Testis (tissue), 3 donors: ENCODE results near the gene ZNF334. TPM values are rescaled to one million over a fixed set of nuclear protein-coding genes. Genes with fewer than 3 reads are reported as not detected.

Experiments
- DNase-seq: peaks from one replicate; pipeline ENCODE4 v3.0.0-alpha.2; 2019
- H3K27ac ChIP-seq, 2 donors: fragments of 200-600 bp; sonication (generic); one replicate each; pipeline ENCODE4 v1.5.1; 2019
- H3K27me3 ChIP-seq: fragments of 200-600 bp; sonication (generic); one replicate; pipeline ENCODE4 v1.5.1; 2019
- H3K36me3 ChIP-seq: fragments of 200-600 bp; sonication (generic); one replicate; pipeline ENCODE4 v1.5.1; 2017; ENCODE audit warnings: low read depth; ENCODE audit errors: missing control alignments
- H3K4me1 ChIP-seq: fragments of 200-600 bp; sonication (generic); one replicate; pipeline ENCODE4 v1.5.1; 2019
- H3K4me3 ChIP-seq, 2 donors: fragments of 200-600 bp; sonication (generic); one replicate each; pipeline ENCODE4 v1.5.1; 2017 to 2019
- H3K9me3 ChIP-seq: fragments of 200-600 bp; sonication (generic); one replicate; pipeline ENCODE4 v1.5.1; 2017
- POLR2A ChIP-seq: fragments of 450-650 bp; IDR thresholded peaks from one replicate; pipeline ENCODE4 v1.6.1; 2017; ENCODE audit warnings: antibody characterized with exemption, mild to moderate bottlenecking, moderate library complexity
- WGBS, 2 donors: methylation state at CpG; one replicate each; pipeline ENCODE4 v1.1.5; 2018; 5-methylcytosine and 5-hydroxymethylcytosine counted together
- intact Hi-C: fragments of 100-400 bp; cut with DNase I; formaldehyde crosslinking; loops from one replicate; pipeline ENCODE4 v1.15.1; 2023; ENCODE audit warnings: low total_unique reads
- polyA plus RNA-seq: library from polyadenylated mRNA; stranded (reverse); fragments of 350-450 nt; fragmentation: Illumina TruSeq; extraction: RNeasy Lipid Tissue Mini Kit (QIAGEN cat#74804); gene quantifications from one replicate; pipeline ENCODE4 v1.2.3, GENCODE V29; 2014; ENCODE audit warnings: low read depth, low replicate concordance; ENCODE audit not compliant: insufficient read depth
- total RNA-seq, 2 donors: library from RNA; depleted of rRNA; stranded (reverse); fragments of >200 nt; gene quantifications; one replicate each; pipeline ENCODE4 v1.2.3, GENCODE V29; 2016
- TF ChIP-seq, protein P1 (sequence below), 3 experiments: fragments of 450-650 bp in 2 of 3; fragments of 200-600 bp in 1 of 3; sonication (generic) in 1 of 3; IDR thresholded peaks; one replicate each; pipeline ENCODE4 v1.5.1; 2016 to 2019; ENCODE audit warnings: antibody characterized with exemption in 3 of 3, mild to moderate bottlenecking in 2 of 3, moderate library complexity in 1 of 3

Gene ZNF334
- total and polyA plus RNA-seq, 3 donors from 2014 or later, result 6.0 to 33.7 (median 26.8) TPM

DNA sequence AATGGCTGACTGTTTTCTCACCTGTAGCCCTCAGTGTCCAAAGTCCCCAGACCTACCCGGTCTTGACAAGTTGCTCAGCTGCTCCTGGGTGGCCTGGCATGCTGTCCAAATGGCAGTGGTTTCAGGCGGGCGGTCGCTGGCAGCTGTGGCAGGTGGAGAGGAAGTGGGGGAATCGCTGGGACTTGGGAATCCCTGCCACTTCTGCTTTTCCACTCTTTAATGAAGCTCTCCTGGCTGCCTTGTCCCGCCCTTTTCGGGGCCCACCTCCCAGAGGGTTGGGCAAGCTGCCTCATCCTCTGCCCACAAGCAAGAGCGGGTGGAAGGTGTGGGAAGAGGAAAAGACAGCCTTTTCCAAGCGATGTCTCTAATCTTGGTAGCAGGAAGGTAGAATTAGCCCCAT, 37.1 kb upstream of the ZNF334 start, which contains the start of gene OCSTAMP:
TSS of gene OCSTAMP (minus strand) at position 194 of the 400 bp plus-strand sequence. CDS start at position 100, 94 bp downstream.
- peaks cover 11% of the 10 kb centered on the region for H3K4me1 ChIP-seq
- H3K27ac ChIP-seq, result no peak within 1 kb of the TSS
- no peaks in the 10 kb centered on the region for H3K36me3 ChIP-seq
- no peaks in the 10 kb centered on the region for H3K9me3 ChIP-seq
- no peaks in the 10 kb centered on the region for H3K27me3 ChIP-seq
- intact Hi-C loops, result no loop called here
- 81 to 83% methylated on average over 5 to 9 of the region's 9 CpGs for WGBS, 2 donors
- TF ChIP-seq, protein P1, sequence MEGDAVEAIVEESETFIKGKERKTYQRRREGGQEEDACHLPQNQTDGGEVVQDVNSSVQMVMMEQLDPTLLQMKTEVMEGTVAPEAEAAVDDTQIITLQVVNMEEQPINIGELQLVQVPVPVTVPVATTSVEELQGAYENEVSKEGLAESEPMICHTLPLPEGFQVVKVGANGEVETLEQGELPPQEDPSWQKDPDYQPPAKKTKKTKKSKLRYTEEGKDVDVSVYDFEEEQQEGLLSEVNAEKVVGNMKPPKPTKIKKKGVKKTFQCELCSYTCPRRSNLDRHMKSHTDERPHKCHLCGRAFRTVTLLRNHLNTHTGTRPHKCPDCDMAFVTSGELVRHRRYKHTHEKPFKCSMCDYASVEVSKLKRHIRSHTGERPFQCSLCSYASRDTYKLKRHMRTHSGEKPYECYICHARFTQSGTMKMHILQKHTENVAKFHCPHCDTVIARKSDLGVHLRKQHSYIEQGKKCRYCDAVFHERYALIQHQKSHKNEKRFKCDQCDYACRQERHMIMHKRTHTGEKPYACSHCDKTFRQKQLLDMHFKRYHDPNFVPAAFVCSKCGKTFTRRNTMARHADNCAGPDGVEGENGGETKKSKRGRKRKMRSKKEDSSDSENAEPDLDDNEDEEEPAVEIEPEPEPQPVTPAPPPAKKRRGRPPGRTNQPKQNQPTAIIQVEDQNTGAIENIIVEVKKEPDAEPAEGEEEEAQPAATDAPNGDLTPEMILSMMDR (IDR thresholded peaks at IDR 0.05), result no peak
- no peak for TF ChIP-seq POLR2A
- DNase-seq, result no peak
- no peak within 1 kb of the TSS for H3K4me3 ChIP-seq

DNA sequence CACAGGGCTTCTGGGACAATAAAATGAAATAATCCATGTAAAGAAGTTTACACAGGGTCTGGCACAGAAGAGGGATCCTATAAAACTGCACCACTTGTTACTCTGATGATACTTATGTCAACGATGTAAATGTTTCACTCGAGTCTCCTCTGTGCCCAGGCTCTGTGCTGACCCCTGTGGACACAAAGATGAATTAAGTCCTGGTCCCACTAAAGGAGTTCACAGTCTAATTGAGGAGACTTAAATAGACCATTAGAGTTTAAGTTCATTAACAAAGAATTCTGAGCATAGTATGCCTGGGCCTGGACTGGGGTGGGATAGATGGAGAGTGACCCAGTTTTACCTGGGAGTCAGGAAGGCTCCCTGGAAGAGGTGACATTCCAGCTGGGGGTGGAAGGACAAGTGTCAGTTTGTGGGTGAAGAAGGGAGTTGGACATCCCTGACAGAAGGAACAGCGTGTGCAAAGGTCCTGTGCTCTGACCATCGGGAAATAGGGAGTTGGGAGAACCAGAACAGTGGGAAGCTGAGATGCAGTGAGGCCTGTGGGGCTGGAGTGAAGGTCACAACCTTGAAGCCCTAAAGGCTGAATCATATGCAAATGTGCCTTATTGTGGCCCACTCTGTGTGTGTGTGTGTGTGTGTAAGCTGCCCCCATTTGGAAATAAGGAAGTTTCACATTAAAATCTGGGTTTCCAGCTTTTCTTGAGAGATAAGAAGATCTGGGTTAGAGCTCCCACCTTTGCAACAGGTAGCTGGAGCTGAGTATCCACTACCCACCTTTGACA, 36.0 kb upstream of the ZNF334 start:
- WGBS, 2 donors, result 89 to 92% methylated on average over 4 of the region's 4 CpGs
- no peak for DNase-seq
- Histone ChIP-seq H3K4me3 (no peak overlapping the region), H3K36me3 (no peaks in the 10 kb centered on the region), H3K27ac (no peak overlapping the region), H3K27me3 (no peaks in the 10 kb centered on the region), H3K9me3 (no peaks in the 10 kb centered on the region), H3K4me1 (peaks cover 11% of the 10 kb centered on the region)
- TF ChIP-seq POLR2A, result no peak
- TF ChIP-seq, protein P1 (IDR thresholded peaks at IDR 0.05), result no peak
- intact Hi-C loops, result no loop called here

DNA sequence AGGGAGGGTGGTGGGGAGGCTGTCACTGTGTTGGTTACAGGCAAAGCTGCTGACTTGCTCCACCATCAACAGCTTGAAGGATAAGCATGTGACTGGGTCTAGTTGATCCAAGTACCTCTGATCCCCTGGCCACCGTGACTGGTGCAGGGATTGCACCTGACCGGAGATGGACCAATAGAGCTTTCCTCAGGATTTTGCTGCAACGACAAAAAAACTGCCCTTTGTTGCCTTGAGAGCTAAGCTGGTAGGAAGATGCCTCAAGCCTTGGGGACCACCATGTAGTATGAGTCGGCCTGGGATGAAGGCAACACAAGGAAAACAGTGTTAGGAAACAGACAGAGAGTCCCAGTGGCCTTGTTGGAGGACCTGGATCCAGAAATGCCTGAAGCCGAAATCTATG, 35.3 kb upstream of the ZNF334 start:
- Histone ChIP-seq H3K9me3 (no peaks in the 10 kb centered on the region), H3K4me1 (peaks cover 11% of the 10 kb centered on the region), H3K36me3 (no peaks in the 10 kb centered on the region), H3K4me3 (no peak overlapping the region), H3K27me3 (no peaks in the 10 kb centered on the region), H3K27ac (no peak overlapping the region)
- intact Hi-C loops, result no loop called here
- no peak for DNase-seq
- TF ChIP-seq, protein P1 (IDR thresholded peaks at IDR 0.05), result no peak
- TF ChIP-seq POLR2A, result no peak
- 88 to 95% methylated on average over 5 of the region's 5 CpGs for WGBS, 2 donors

DNA sequence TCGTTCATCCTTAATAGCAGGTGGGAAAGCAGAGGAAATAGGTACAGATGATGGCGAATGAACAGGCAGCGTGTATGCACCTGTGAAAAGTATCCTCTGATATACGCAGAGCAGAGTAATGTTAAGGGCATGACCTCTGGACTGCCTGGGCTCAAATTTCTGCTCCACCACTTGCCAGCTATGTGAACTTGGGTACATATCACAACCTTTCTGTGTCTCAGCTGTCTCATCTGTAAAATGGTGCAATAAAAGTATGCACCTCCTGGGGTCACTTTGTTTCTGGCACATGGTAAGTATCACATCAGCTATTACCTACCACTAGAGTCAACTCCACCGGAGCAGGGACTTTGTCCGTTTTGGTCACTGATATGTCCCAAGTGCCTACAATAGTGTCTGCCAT, 34.6 kb upstream of the ZNF334 start:
- intact Hi-C loops, result no loop called here
- H3K4me1 ChIP-seq, result peaks cover 11% of the 10 kb centered on the region
- WGBS, 2 donors, result 82 to 87% methylated on average over 6 of the region's 6 CpGs
- H3K27ac ChIP-seq, result no peak overlapping the region
- no peaks in the 10 kb centered on the region for H3K36me3 ChIP-seq
- TF ChIP-seq, protein P1 (IDR thresholded peaks at IDR 0.05), result no peak
- no peak for TF ChIP-seq POLR2A
- H3K27me3 ChIP-seq, result no peaks in the 10 kb centered on the region
- no peak for DNase-seq
- no peak overlapping the region for H3K4me3 ChIP-seq
- H3K9me3 ChIP-seq, result no peaks in the 10 kb centered on the region

DNA sequence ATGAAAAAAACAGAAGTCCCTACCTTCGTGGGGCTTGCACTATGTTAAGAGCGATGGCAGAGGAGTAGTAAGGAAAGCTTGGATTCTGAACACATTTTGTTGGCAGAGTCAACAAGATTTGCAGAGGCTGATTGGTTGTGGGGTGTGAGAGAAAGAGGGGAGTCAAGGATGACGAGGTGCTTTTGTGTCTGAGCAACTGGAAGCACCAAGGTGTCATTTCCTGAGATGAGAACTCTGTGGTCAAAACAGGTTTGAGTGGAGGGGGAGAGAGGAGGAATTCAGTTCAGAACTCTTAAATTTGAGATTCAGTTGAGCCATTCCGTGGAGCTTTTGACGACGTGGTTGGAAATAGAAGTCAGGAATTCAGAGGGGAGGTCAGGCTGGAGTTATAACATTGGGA, 33.6 kb upstream of the ZNF334 start:
- 29 to 30% methylated on average over 6 of the region's 6 CpGs for WGBS, 2 donors
- no peaks in the 10 kb centered on the region for H3K36me3 ChIP-seq
- no peaks in the 10 kb centered on the region for H3K27me3 ChIP-seq

More for the DNA sequence above, 33.6 kb upstream of the ZNF334 start:
- intact Hi-C loops, result no loop called here
- TF ChIP-seq, protein P1 (IDR thresholded peaks at IDR 0.05), result no peak
- TF ChIP-seq POLR2A, result no peak
- Histone ChIP-seq H3K9me3 (no peaks in the 10 kb centered on the region), H3K27ac (no peak overlapping the region), H3K4me3 (no peak overlapping the region), H3K4me1 (peaks cover 11% of the 10 kb centered on the region)
- no peak for DNase-seq
